Measurements from ENCODE around the gene SIAH3. TPM values are rescaled to one million over a fixed set of nuclear protein-coding genes. Genes with fewer than 3 reads are reported as not detected.

SIAH3 gene
- total RNA-seq, 6 experiments from 2014 or later: not detected

GRCh38 chr13:45825387-45825650 lies 26.2 kb downstream of the SIAH3 start:
- no peak for TF ChIP-seq CTCF (IDR thresholded peaks at IDR 0.05)
- no peak for DNase-seq
- Mint-ChIP-seq H3K4me1 (ENCODE audit: low read depth) (no peaks in the 10 kb centered on the region), H3K4me3 (no peak overlapping the region), H3K27me3 (ENCODE audit: insufficient read depth) (peaks cover 15% of the 10 kb centered on the region), H3K27ac (no peak overlapping the region), H3K36me3 (ENCODE audit: low read depth) (no peaks in the 10 kb centered on the region), H3K9me3 (no peaks in the 10 kb centered on the region)

DNA sequence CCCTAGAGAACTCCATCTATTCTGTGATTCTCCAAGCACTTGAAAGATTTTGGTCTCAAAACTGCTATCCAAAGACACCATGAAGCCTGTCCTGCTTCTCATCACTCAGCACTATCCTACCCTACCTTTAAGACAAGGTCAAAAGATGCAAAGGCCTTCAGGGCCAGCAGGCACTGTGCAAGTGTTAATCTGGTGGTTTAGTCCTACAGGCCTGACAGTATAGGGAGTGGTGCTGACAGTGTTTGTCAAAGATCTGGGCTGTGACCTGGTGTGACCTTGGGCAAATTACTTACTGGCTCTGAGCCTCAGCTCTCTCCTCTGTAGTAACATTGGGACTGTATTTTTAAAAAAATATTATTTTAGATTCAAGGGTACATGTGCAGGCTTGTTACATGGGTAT lies 28.0 kb downstream of the SIAH3 start:
- TF ChIP-seq CTCF (IDR thresholded peaks at IDR 0.05): no peak
- DNase-seq: no peak
- no peak overlapping the region for H3K27ac Mint-ChIP-seq
- no peak overlapping the region for H3K4me3 Mint-ChIP-seq
- peaks cover 24% of the 10 kb centered on the region for H3K27me3 Mint-ChIP-seq (ENCODE audit: insufficient read depth)
- peaks cover 2% of the 10 kb centered on the region; the same call in 1 of the 2 replicates for H3K9me3 Mint-ChIP-seq
- no peaks in the 10 kb centered on the region; the same call in 1 of the 2 replicates for H3K36me3 Mint-ChIP-seq (ENCODE audit: low read depth)
- no peaks in the 10 kb centered on the region for H3K4me1 Mint-ChIP-seq (ENCODE audit: low read depth)

- H3K4me1 Mint-ChIP-seq (ENCODE audit: low read depth): no peaks in the 10 kb centered on the region
- TF ChIP-seq CTCF (IDR thresholded peaks at IDR 0.05): no peak
- H3K9me3 Mint-ChIP-seq: peaks cover 7% of the 10 kb centered on the region; the same call in 1 of the 2 replicates
- H3K4me3 Mint-ChIP-seq: no peak overlapping the region
- H3K27me3 Mint-ChIP-seq (ENCODE audit: insufficient read depth): peaks cover 29% of the 10 kb centered on the region
- H3K27ac Mint-ChIP-seq: no peak overlapping the region
- no peaks in the 10 kb centered on the region; the same call in 1 of the 2 replicates for H3K36me3 Mint-ChIP-seq (ENCODE audit: low read depth)
- DNase-seq: no peak
These were observed 29.7 kb downstream of the SIAH3 start for GRCh38 chr13:45821811-45822210.

DNA sequence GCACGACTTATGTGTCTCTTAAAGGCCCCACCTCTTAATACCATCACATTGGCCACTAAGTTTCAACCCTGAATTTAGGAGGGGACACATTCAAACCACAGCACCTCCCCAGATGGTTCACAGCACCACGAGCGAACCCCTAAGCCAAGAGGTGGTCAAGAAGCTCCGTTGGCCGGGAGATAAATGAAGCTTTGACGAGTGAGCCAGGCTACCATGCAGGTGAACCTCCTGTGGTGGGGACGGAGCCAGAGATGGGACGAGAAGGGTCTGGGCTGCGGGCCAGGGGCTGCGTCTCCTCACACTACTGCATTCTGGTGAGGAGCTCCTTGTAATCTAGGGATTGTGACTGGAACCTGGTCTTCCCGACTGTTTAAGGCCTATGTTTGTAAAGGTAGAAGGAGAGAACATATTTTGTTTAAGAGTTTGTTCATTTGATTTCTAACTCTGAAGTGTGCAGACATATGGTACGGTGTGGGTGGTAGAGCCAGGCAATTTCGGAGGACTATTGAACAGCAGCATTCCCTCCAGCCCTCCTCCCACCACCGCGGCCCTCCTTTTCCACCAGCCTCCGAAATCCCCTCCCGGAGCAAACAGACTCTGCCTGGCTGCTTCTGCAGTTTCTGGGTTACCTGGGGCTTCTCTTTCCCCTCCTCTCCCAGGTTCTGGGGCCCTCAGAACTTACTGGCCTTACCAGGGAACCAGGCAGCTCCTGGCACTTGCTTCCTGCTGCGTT lies 31.3 kb downstream of the SIAH3 start:
- DNase-seq: no peak
- Mint-ChIP-seq H3K36me3 (ENCODE audit: low read depth) (no peaks in the 10 kb centered on the region; the same call in 1 of the 2 replicates), H3K4me3 (no peak overlapping the region), H3K9me3 (peaks cover 7% of the 10 kb centered on the region; the same call in 1 of the 2 replicates), H3K4me1 (ENCODE audit: low read depth) (no peaks in the 10 kb centered on the region), H3K27me3 (ENCODE audit: insufficient read depth) (peaks cover 25% of the 10 kb centered on the region), H3K27ac (no peak overlapping the region)
- TF ChIP-seq CTCF (IDR thresholded peaks at IDR 0.05): no peak

DNA sequence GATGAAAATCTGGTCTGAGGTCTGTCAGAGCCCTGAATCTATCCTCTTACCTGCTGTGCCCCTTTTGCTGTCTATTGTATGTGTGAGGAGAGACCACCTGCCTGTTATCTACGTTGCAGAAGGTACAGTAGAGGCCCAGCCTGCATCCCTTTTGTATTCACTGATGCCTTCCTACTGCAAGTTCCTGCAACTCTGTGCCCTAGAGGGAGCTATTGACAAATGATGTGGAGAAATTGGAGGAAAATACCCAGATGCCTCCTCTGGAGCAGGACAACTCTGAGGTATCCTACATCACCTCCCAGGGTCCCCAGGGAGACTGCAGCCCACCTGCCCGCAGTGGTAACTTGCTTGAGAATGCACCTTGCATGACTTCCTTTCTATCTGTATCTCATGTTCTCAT lies 33.7 kb downstream of the SIAH3 start:
- DNase-seq: no peak
- peaks cover 7% of the 10 kb centered on the region; the same call in 1 of the 2 replicates for H3K9me3 Mint-ChIP-seq
- no peak overlapping the region for H3K4me3 Mint-ChIP-seq
- no peaks in the 10 kb centered on the region for H3K4me1 Mint-ChIP-seq (ENCODE audit: low read depth)
- no peak overlapping the region for H3K27ac Mint-ChIP-seq
- H3K27me3 Mint-ChIP-seq (ENCODE audit: insufficient read depth): peaks cover 20% of the 10 kb centered on the region
- no peaks in the 10 kb centered on the region; the same call in 1 of the 2 replicates for H3K36me3 Mint-ChIP-seq (ENCODE audit: low read depth)
- TF ChIP-seq CTCF (IDR thresholded peaks at IDR 0.05): no peak; the same call in 1 of the 2 replicates

All from HFFc6 (cell line).